GM18909 (cell line): ENCODE measurements around the gene MYO1F.
"Not testable (repeated sequence)": the region's sequence is repeated elsewhere in the genome, so short reads cannot be mapped to it uniquely, and the experiment has no call there.

Source experiments
- ATAC-seq: cut with Tn5 transposase; IDR thresholded peaks from one replicate; pipeline ENCODE4 v1.9.1; 2021; ENCODE audit warnings: mild to moderate bottlenecking; ENCODE audit not compliant: unreplicated experiment, poor library complexity

Gene MYO1F

DNA sequence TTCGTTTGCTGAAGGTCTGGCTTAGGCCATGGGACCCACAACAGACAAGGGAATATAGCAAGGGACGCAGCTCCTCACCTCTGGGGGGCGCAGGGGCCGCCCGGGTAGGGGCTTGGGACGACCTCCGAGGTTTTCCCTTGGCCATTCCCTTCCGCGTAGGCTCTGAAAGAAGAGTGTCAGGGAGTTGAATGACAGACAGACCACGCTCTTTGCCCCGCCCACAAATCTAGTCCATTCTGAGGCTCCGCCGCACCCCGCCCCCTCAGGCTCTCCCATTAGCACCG lies 51.9 kb downstream of the MYO1F start:
- ATAC-seq, result no peak

DNA sequence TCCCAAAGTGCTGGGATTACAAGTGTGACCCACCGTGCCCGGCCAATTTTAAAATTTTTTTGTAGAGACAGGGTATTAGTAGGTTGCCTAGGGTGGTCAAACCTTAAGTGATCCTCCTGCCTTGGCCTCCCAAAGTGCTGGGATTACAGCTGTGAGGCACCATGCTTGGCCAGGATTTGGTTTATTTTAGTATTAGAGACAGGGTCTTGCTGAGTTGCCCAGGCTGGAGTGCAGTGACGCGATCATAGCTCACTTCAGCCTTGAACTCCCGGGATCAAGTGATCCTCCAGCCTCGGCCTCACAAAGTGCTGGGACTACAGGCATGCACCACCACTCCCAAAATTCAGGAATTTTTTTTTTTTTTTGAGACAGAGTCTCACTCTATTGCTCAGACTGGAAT lies 57.9 kb downstream of the MYO1F start:
- no peak for ATAC-seq

DNA sequence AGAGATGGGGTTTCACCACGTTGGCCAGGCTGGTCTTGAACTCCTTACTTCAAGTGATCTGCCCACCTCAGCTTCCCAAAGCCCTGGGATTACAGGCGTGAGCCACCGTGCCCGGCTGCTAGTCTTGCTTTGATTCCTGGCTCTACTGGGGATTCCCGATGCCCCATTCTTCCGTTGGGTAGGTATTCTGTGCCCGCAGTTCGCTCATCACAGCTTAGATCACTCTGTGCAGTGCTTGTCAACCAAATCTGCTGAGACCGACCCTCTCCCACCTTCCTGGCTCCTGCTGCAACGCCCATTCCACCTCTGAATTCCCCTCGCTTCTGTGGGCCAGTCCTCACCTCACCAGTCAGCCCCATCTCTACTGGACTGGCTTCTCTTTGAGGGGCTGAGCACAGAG lies 58.7 kb downstream of the MYO1F start:
- no peak for ATAC-seq

DNA sequence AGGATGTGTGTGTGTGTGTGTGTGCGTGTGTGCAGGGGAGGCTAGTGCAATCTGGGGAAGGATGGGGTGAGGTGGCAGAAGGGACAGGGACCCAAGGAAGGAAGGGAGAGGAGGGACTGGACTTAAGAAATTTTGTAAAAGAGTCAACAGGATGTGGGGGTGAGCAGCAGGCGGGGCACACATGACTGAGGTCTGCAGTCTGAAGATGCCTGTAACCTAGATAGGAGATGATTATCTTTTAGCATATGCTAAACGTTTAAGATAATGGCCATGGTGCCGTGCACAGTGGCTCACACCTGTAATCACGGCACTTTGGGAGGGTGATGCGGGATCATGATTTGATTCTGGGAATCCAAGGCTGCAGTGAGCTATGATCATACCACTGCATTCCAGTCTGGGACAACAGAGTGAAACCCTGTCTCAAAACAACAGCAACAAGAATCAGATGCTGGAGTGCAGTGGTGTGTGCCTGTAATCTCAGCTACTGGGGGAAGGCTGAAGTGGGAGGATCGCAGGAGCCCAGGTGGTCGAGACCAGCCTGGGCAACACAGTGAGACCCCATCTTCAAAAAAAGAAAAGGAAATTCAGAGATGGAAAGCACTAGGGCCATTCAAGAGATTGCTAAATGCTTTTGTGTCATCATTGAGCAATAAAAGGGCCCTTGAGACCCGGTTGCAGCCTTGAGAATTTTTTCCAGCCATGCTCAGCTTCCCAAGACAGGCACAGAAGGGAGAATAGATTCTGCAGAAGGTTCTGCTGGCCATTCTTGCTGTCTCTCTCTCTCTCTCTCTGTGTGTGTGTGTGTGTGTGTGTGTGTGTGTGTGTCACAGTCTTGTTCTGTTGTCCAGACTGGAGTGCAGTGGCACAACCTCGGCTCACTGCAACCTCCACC lies 59.4 kb downstream of the MYO1F start:
- no peak for ATAC-seq

- no peak for ATAC-seq
Measured at GRCh38 chr19:8515317-8515716, 61.9 kb downstream of the MYO1F start.

- not testable (repeated sequence) for ATAC-seq
Measured at GRCh38 chr19:8514505-8515009, 62.7 kb downstream of the MYO1F start.

GRCh38 chr19:8513687-8514504 lies 63.3 kb downstream of the MYO1F start, which contains the start of gene ZNF414:
Gene ZNF414 (minus strand): TSS chr19:8514167. CDS start chr19:8514046, 121 bp downstream.
- peak; percentile 82 for ATAC-seq

- no peak for ATAC-seq
Measured at GRCh38 chr19:8513036-8513686, 64.1 kb downstream of the MYO1F start.

DNA sequence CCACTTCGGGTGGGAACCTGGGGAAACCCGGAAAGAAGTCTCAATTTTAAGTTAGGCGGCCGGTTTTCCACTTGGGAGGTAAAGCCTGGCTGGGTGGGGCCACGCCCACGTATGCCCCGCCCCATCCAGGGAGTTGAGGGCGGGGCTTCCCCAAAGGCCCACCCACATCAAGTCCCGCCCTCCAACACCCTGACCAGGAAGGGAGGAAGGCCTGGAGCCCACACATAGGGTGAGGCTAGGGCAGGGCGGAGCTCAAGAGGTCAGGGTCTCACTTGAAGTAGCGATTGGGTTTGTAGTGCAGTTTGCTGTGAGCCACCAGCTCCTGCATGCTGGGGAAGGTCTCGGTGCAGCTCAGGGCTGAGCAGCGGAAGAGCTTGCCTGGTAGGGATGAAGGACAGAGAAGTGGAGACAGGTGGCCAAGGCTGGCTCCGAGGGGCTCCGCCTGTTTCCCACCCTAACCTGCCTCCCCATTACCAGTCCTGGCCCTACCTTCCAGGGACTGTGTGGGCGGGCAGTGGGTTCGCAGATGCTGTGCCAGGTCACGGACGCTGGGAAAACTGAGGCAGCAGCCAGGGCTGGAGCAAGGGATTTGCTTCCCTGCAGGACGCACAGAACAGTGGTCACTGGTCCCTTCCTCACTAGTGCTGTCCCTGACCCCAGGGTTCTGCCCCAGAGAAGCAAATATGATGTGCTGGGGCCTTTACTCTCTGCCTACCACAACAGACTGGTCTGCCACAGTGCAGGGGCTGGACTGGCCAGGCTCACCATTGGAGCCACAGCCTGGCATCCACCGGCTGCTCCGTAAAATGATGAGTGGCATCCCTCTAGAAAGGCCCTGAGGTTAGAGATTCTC lies 64.9 kb downstream of the MYO1F start:
- ATAC-seq, result no peak

- no peak for ATAC-seq
Measured at GRCh38 chr19:8511573-8512101, 65.6 kb downstream of the MYO1F start.

GRCh38 chr19:8510589-8511115 lies 66.6 kb downstream of the MYO1F start:
- ATAC-seq, result no peak

- ATAC-seq, result no peak
Measured at GRCh38 chr19:8506402-8506957, 70.8 kb downstream of the MYO1F start.

DNA sequence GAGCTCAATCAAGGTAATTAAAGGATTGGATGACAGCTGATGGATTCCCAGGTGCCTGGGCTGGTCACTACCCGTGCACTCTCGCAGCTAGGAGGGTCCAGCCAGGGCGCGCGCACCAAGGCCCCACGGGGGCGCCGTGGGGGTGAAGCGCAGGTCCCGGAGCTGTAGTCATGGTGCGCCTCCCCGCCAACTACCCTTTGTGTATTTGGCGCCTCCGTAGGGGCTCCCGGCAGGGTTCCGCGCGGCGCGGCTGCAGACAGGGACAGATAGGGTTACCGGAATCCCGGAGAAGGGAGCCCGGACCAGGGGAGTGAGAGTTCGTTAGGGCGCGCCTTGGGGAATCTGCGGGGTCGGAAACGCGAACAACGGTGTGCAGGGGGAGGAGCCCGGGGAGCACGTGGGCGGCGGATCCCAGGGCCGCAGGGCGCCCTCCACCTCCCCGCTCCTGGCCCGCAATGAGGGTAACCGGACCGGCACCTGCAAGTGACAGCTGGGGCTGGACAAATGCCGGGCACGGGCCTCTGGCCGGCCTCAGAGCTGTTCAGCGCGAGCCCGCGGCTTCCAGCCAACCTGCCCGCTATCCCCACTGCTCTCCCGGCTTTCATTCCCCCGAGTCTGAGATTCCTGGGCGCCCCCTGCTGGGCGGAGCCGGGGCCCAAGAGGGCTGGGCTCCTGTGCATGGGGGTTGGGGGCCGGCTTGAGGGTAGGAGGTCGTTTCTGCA lies 71.4 kb downstream of the MYO1F start:
- ATAC-seq, result no peak

GRCh38 chr19:8504919-8505318 lies 72.3 kb downstream of the MYO1F start:
- no peak for ATAC-seq

DNA sequence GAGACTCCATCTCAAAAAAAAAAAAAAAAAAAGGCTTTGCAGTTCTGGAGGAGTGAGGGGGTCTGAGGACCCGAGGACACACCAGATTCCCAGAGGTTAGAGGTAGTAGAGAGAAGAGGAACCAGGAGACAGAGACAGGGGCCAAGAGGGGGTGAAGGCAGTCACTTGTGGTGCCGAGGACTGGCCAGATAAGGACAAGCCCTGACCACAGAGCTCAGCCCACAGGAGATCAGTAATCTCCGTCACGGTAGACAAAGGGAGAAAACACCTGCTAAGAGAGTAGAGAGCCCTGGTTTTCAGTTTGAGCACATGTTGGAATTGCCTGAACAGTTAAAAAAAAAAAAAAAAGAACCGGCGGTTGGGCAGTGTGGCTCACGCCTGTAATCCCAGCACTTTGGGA lies 73.1 kb downstream of the MYO1F start:
- no peak for ATAC-seq

GRCh38 chr19:8503510-8503909 lies 73.7 kb downstream of the MYO1F start:
- no peak for ATAC-seq

GRCh38 chr19:8501981-8502380 lies 75.3 kb downstream of the MYO1F start:
- ATAC-seq, result no peak

- ATAC-seq, result no peak
Measured at GRCh38 chr19:8501516-8501915, 75.7 kb downstream of the MYO1F start.
